Midbrain (tissue), 1 donor: ENCODE data around the gene FBXW8.

ENCODE experiments used
- DNase-seq: peaks from one replicate; lab custom pipeline; 2025; lab: John Stamatoyannopoulos, UW

FBXW8 gene

DNA sequence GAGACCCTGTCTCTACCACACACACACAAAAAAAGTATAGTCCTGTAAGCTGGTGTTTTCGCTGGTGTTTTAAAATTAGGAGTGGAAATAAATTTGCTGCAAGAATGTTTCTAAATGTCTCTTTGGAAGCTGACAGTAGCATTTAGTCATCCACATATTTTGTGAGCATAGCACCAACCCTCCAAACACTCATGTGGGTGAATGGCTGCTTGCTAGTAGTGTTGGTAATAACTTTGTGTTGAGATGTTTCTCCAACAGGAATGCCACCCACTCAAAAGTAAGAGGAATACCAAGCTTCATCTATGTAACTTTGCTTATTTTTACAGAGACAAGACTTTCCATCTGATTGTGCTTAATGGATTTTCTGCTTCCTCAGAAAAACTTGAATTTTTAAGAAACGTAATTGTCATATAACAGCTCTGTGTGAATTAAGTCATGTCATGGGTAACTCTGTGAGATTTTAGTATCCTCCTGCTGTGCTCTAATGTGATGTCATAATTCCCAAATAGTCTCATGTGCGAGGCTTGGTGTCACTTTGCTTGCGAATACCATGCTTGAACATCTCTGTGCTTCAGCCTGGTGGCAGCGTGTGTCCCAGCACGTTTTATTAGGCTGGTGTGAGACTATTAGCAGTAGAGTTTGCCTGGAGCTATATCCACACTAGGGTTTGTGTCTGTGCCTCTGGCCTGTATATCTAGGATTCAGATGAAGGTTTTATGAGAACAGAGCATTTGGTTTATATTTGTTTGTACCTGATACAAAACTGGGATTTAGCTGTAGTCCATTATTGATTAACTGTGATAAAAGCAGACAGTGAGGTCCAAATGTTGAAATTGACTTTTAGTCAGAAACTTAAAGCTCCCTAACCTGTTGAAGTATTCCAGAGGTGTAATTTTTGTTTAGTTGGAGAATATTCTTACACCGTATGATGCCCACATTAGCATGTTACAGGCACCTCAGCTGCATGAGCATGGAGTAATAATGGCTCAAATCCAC is 80.5 kb downstream of the FBXW8 start:
- DNase-seq: no peak

DNA sequence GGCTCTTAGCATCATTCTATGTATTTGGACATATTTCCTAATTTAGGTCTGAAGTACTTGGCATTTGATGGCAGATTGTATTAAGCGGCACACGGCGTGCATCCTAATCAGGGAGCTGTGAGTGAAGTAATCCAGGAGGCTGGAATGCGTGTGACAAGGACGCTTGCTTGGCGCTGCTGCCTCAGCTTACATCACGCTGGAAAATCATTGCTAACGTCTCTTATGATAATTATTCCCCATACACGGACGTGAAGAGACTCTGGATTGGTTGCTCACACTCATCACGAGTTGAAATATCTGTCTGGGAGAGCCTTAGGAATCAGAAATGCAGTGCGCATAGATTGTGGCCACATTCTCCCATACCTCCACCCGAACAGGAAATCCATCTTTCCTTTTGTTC is 85.3 kb downstream of the FBXW8 start:
- DNase-seq: no peak

DNA sequence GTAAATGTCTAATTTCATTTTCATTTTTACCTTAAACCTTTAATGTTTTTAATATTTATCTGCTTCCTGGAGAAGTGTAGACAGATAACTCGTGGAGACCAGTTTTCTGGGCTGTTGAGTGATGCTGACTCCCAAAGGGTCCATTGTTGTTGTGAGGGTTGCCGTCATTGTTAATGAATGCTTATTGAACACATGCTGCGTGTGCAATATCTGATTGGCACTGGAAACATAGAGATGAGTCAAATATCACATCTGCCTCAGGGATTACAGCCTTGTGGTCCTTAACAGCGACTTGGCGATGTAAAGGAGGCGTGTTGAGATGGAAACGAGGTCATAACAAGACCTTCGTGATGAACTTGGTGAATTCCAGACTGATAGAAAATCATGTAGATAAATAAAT is 85.9 kb downstream of the FBXW8 start:
- no peak for DNase-seq

- no peak for DNase-seq
Measured at GRCh38 chr12:116999066-116999465, 88.3 kb downstream of the FBXW8 start.

GRCh38 chr12:117000316-117000715 is 89.6 kb downstream of the FBXW8 start:
- no peak for DNase-seq

GRCh38 chr12:117002051-117002817 is 91.5 kb downstream of the FBXW8 start:
- DNase-seq: no peak

GRCh38 chr12:117003883-117004404 is 93.2 kb downstream of the FBXW8 start:
- DNase-seq: no peak

DNA sequence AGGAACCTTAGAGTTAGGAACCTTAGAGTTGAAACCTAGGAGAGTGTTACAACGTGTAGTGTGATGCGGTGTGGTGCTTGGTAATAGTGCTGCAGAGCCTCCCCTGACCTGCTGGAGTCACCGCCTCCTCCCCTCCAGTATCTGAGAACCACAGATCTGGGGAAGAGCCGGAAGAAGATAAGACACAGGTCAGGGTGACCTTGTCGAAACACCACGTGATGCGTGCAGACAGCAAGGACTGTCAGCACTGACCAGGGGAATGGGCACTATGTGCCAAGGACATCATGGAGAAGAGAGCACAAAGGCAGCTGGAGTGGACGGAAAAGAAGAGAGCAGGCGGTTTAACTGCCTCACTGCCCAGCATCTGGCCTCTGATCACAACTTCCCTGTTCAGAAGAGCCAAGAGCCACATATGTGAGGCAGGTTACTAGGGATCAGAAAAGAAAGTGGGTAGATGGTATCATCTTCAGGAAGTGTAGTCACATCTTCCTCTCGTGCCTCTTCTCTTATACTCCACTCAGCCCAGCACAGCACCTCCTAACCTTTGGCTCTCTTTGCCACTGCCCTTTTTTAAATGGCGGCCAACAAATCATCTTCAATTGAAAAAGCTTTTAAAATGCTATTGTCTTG is 94.8 kb downstream of the FBXW8 start:
- DNase-seq: no peak

GRCh38 chr12:117006333-117006732 is 95.6 kb downstream of the FBXW8 start:
- no peak for DNase-seq

- no peak for DNase-seq
Measured at GRCh38 chr12:117007577-117007976, 96.8 kb downstream of the FBXW8 start.

GRCh38 chr12:117009759-117010158 is 99.0 kb downstream of the FBXW8 start:
- no peak for DNase-seq

- no peak for DNase-seq
Measured at GRCh38 chr12:117010693-117011451, 100.1 kb downstream of the FBXW8 start.

GRCh38 chr12:117011988-117012805 is 101.4 kb downstream of the FBXW8 start:
- no peak for DNase-seq

DNA sequence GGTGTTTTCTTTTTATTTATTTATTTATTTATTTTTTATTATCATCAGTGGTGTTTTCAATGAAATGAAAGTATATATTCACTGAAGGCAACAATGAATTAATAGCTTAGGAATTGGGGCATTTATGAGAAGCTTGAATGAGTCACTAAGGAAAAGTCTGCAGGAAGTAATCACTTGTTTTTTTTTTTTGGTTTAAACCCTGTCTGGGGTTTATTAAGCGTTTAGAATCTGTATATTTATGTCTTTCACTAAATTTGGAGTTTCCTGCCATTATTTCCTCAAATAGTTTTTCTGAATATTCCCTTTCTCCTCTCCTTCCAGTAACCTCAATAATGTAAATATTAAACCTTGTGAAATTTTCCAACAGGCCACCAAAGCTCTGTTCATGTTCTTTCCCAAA is 103.0 kb downstream of the FBXW8 start:
- DNase-seq: no peak

- no peak for DNase-seq
Measured at GRCh38 chr12:117014342-117014887, 103.7 kb downstream of the FBXW8 start.

GRCh38 chr12:117015811-117016210 is 105.1 kb downstream of the FBXW8 start:
- DNase-seq: no peak

DNA sequence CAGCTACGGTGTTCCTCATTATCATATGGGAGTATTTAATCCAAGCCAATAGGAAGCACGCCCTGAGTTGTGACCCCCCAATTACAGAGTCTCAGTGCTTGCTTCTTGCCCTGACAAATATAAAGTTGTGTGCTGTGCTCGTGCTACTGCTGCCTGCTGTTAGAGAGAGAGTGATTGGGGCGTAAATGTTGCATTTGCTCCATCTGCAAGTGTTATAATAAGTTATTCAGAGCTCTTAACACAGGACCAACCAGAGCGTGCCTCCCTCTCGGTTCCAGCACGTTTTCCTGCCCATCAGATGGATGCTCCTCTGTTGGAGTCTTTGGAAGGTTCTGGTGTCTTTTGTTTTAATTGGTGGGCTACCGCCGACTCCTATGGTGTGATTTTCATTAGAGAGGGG is 107.1 kb downstream of the FBXW8 start:
- DNase-seq: no peak

GRCh38 chr12:117018276-117018675 is 107.5 kb downstream of the FBXW8 start:
- no peak for DNase-seq

GRCh38 chr12:117018685-117019084 is 107.9 kb downstream of the FBXW8 start:
- no peak for DNase-seq

DNA sequence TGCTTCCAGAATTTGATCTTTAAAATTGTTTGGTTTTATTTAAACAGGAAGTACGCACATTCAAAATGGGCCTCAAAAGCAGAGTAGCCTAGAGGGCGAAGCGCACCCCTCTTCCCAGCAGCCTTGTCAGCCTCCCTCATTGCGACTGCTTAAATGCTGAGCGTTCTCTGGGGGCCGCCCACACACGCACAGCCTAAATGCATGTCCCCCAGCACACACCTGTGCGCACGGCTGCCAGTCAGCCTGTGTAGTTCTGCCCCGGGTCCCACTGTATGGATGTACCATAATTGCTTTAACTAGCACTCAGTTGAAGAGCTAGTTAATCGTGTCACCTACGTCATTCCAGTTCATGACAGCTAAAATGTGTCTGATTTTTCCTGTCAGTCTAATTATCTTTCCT is 109.1 kb downstream of the FBXW8 start:
- DNase-seq: no peak
